Sigmoid colon (tissue), 7 donors: ENCODE data around the gene KCTD18. TPM values are rescaled to one million over a fixed set of nuclear protein-coding genes. Genes with fewer than 3 reads are reported as not detected.
A peak's percentile ranks its signal among the peaks of the same experiment; 100 is the strongest.

Experiments used
- DNase-seq: peaks from one replicate; pipeline ENCODE4 v3.0.0-alpha.2; 2019
- H3K27ac ChIP-seq, 4 donors: fragments of 200-600 bp; sonication (generic); one replicate each; pipeline ENCODE4 v1.5.1; 2016 to 2019; ENCODE audit warnings: mild to moderate bottlenecking in 1 of 4
- H3K27me3 ChIP-seq, 3 donors: fragments of 200-600 bp; sonication (generic); one replicate each; pipeline ENCODE4 v1.5.1; 2019; ENCODE audit warnings: mild to moderate bottlenecking in 1 of 3
- H3K36me3 ChIP-seq, 4 donors: fragments of 200-600 bp; sonication (generic); one replicate each; pipeline ENCODE4 v1.5.1; 2016 to 2019
- H3K4me1 ChIP-seq, 4 donors: fragments of 200-600 bp; sonication (generic); one replicate each; pipeline ENCODE4 v1.5.1; 2017 to 2019
- H3K4me3 ChIP-seq, 4 donors: fragments of 200-600 bp; sonication (generic); one replicate each; pipeline ENCODE4 v1.5.1; 2017 to 2019; ENCODE audit warnings: mild to moderate bottlenecking in 2 of 4, moderate library complexity in 1 of 4
- H3K9me3 ChIP-seq, 4 donors: fragments of 200-600 bp in 3 of 4; sonication (generic) in 3 of 4; one replicate each; pipeline versions ENCODE4 v1.5.1 to v1.6.1; 2013 to 2019
- EP300 ChIP-seq, 4 donors: sonication (generic); formaldehyde crosslinking; IDR thresholded peaks; one replicate each; pipeline ENCODE4 v1.6.1; 2017; ENCODE audit warnings: antibody characterized with exemption in 4 of 4
- POLR2A ChIP-seq, 2 donors: fragments of 450-650 bp; IDR thresholded peaks; one replicate each; pipeline ENCODE4 v1.6.1; 2016; ENCODE audit warnings: antibody characterized with exemption in 2 of 2, mild to moderate bottlenecking in 2 of 2, moderate library complexity in 2 of 2
- POLR2AphosphoS5 ChIP-seq, 4 donors: sonication (generic); formaldehyde crosslinking; IDR thresholded peaks; one replicate each; pipeline ENCODE4 v1.6.1; 2017; ENCODE audit warnings: antibody characterized with exemption in 4 of 4
- WGBS, 2 donors: extraction: QIAGEN DNeasy Blood & Tissue Kit; methylation state at CpG; one replicate each; pipeline ENCODE4 v1.1.7; 2013; 5-methylcytosine and 5-hydroxymethylcytosine counted together
- intact Hi-C: fragments of 100-400 bp; cut with DNase I; formaldehyde crosslinking; loops from one replicate; pipeline ENCODE4 v1.15.1; 2023
- polyA plus RNA-seq, 3 donors: library from polyadenylated mRNA; stranded (reverse); fragments of 200-250 nt; gene quantifications; one replicate each; pipeline ENCODE4 v1.2.3, GENCODE V29; 2013
- total RNA-seq, 4 donors: library from RNA; depleted of rRNA; stranded (reverse); fragments of >200 nt; gene quantifications; one replicate each; pipeline ENCODE4 v1.1.0, GENCODE V29; 2016
- TF ChIP-seq, protein P1 (sequence below), 4 experiments: fragments of 450-650 bp in 3 of 4; fragments of 200-600 bp in 1 of 4; IDR thresholded peaks; one replicate each; pipeline ENCODE4 v1.5.1; 2016 to 2019; ENCODE audit warnings: antibody characterized with exemption in 4 of 4, mild to moderate bottlenecking in 3 of 4, moderate library complexity in 2 of 4
- donor health status: healthy with polysubstance abuse.
- donor health status: Bipolar disorder and iron deficiency.
- donor health status: healthy.

Gene KCTD18
- total and polyA plus RNA-seq, 7 donors: 10.5 to 33.9 (median 18.1) TPM

DNA sequence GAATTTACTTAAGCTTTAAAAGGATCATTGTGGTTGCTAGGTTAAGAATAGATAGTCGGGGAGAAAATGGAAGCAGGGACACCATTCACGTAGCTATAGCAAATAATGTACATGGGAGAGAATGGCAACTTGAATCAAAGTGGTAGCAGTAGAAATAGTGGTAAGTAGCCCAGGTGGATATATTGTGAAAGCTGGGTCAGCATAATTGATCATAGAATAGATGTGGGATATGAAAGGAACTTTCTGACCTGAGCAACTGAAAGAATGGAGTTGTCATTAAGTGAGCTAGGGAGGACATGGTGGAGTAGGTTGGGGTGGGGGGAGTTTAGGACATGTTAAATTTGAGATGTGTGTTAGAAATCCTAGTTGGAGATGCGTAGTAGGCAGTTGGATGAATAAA, 18.4 kb upstream of the KCTD18 start:
- no peak for DNase-seq
- H3K4me3 ChIP-seq: no peak overlapping the region
- intact Hi-C loops: loop anchor here (5.0 kb wide), 1 partner anchor 284 kb away; the partner anchor contains the start of gene BZW1

DNA sequence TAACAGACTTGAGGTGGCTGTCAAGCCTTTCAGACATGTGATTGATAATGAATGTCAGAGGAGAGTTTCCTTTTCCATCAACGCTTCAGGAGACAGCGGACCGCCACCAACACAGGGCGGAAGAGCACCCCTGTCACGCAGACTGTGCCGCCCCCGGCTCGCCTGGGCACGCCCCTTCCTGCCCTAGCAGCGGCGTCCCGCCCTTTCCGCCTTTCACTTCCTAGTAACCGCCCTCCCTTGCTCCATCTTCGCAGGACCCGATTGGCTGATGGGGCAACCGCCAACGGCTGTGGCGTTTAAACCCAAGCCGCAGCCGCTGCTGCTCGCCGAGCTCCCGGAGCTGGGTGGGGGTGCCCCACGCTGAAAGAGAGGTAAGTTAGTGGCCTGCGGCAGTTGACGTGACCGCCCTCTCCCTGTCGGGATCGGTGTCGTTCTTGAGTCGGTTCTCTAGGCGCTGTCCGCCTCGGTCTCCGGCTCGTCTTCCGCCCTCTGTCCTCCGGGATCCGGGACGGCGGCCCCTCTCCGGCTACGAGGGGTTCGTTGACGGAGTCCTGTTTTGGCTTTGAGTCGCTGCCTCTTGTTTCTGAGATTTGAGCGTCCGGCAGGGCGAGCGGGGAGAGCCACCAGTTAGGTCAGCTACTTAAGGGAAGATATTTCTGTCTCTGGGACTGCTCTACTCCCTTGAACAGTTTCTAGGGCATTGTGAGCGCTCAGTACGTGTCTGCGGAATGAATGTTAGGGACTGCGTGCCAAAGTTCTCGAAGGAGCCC, 16.2 kb upstream of the KCTD18 start, which contains the start of gene SGO2:
Gene SGO2 (plus strand): TSS at position 326 of the 770 bp plus-strand sequence. CDS start 6,769 bp downstream, outside the sequence.
- no peaks in the 10 kb centered on the region for H3K27me3 ChIP-seq
- H3K27ac ChIP-seq: peak within 1 kb of the TSS; percentile 56 to 64 (median 60)
- peaks cover 0 to 14% (median 9%) of the 10 kb centered on the region in 4 donors for H3K4me1 ChIP-seq
- TF ChIP-seq POLR2A (IDR thresholded peaks at IDR 0.05) (peak; percentile 58 to 74), POLR2AphosphoS5 (IDR thresholded peaks at IDR 0.05) (peak; percentile 85 to 95 (median 90)), EP300 (IDR thresholded peaks at IDR 0.05) (no peak)
- TF ChIP-seq, protein P1, sequence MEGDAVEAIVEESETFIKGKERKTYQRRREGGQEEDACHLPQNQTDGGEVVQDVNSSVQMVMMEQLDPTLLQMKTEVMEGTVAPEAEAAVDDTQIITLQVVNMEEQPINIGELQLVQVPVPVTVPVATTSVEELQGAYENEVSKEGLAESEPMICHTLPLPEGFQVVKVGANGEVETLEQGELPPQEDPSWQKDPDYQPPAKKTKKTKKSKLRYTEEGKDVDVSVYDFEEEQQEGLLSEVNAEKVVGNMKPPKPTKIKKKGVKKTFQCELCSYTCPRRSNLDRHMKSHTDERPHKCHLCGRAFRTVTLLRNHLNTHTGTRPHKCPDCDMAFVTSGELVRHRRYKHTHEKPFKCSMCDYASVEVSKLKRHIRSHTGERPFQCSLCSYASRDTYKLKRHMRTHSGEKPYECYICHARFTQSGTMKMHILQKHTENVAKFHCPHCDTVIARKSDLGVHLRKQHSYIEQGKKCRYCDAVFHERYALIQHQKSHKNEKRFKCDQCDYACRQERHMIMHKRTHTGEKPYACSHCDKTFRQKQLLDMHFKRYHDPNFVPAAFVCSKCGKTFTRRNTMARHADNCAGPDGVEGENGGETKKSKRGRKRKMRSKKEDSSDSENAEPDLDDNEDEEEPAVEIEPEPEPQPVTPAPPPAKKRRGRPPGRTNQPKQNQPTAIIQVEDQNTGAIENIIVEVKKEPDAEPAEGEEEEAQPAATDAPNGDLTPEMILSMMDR (IDR thresholded peaks at IDR 0.05): no peak
- intact Hi-C loops: loop anchor here (5.0 kb wide), 1 partner anchor 286 kb away; the partner anchor contains the start of gene BZW1
- DNase-seq: peak; percentile 97
- 0 to 1% methylated on average over 56 of the region's 56 CpGs for WGBS, 2 donors
- no peaks in the 10 kb centered on the region for H3K36me3 ChIP-seq
- H3K9me3 ChIP-seq: no peaks in the 10 kb centered on the region
- H3K4me3 ChIP-seq: peak within 1 kb of the TSS; percentile 55 to 88 (median 71)

More for the DNA sequence above, 18.4 kb upstream of the KCTD18 start:
- H3K27ac ChIP-seq: no peak overlapping the region
- H3K9me3 ChIP-seq: no peaks in the 10 kb centered on the region
- no peaks in the 10 kb centered on the region for H3K27me3 ChIP-seq
- TF ChIP-seq EP300 (IDR thresholded peaks at IDR 0.05): no peak
- TF ChIP-seq, protein P1 (IDR thresholded peaks at IDR 0.05): no peak
- TF ChIP-seq POLR2A (IDR thresholded peaks at IDR 0.05): no peak
- no peak for TF ChIP-seq POLR2AphosphoS5 (IDR thresholded peaks at IDR 0.05)
- peaks cover 0 to 14% (median 9%) of the 10 kb centered on the region in 4 donors for H3K4me1 ChIP-seq
- WGBS, 2 donors: 63 to 93% methylated on average over 3 of the region's 3 CpGs
- no peaks in the 10 kb centered on the region for H3K36me3 ChIP-seq

DNA sequence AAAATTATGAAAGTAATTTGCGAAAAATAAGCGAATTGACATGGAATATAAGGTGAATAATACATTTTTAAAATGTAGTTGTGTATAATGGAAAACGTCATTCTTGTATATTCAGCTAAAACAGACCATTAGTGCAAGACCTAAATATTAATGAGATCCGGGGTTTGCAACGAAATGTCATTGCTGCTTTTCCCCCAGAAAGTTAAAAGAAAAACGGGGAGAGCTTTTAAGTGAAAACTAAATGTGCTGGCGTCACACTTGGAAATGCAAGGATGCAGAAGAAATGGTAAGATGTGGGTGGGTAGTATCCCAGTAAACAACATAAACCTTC, 15.6 kb upstream of the KCTD18 start:
- H3K36me3 ChIP-seq: no peaks in the 10 kb centered on the region
- TF ChIP-seq POLR2A (IDR thresholded peaks at IDR 0.05): no peak
- peaks cover 0 to 14% (median 9%) of the 10 kb centered on the region in 4 donors for H3K4me1 ChIP-seq
- peak overlapping the region; percentile 56 to 64 (median 60) for H3K27ac ChIP-seq
- H3K9me3 ChIP-seq: no peaks in the 10 kb centered on the region
- intact Hi-C loops: loop anchor here (5.0 kb wide), 1 partner anchor 287 kb away; the partner anchor contains the start of gene BZW1
- peak overlapping the region; percentile 55 to 88 (median 71) for H3K4me3 ChIP-seq
- no peaks in the 10 kb centered on the region for H3K27me3 ChIP-seq
- DNase-seq: no peak
- 17 to 20% methylated on average over 7 of the region's 7 CpGs for WGBS, 2 donors

DNA sequence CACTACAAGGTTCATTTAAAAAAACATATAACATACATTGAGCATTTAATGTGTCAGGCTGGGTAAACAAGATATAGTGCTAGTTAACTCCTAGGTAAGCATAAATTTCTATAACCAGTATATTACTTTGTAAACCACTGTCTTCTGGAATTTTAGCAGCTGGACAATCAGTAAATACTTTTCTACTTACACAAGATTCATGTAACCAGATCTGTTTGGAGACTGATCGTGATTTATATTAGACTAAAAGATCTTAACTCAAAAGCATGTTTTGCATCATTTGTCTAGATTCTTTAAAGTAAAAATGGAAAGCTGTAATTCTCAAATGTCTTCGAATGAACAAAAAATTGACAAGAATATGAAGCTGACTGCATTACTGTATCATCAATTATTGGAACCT, 15.2 kb upstream of the KCTD18 start:
- Histone ChIP-seq H3K4me1 (peaks cover 0 to 14% (median 9%) of the 10 kb centered on the region in 4 donors), H3K27ac (no peak overlapping the region), H3K9me3 (no peaks in the 10 kb centered on the region), H3K4me3 (peak overlapping the region in 3 of 4 donors; percentile 55 to 88 (median 74)), H3K36me3 (no peaks in the 10 kb centered on the region), H3K27me3 (no peaks in the 10 kb centered on the region)
- WGBS, 2 donors: 26 to 71% methylated on average over 2 of the region's 2 CpGs
- intact Hi-C loops: loop anchor here (5.0 kb wide), 1 partner anchor 287 kb away; the partner anchor contains the start of gene BZW1
- no peak for DNase-seq
- TF ChIP-seq POLR2AphosphoS5 (IDR thresholded peaks at IDR 0.05) (no peak), POLR2A (IDR thresholded peaks at IDR 0.05) (no peak), EP300 (IDR thresholded peaks at IDR 0.05) (no peak)
- TF ChIP-seq, protein P1 (IDR thresholded peaks at IDR 0.05): no peak

DNA sequence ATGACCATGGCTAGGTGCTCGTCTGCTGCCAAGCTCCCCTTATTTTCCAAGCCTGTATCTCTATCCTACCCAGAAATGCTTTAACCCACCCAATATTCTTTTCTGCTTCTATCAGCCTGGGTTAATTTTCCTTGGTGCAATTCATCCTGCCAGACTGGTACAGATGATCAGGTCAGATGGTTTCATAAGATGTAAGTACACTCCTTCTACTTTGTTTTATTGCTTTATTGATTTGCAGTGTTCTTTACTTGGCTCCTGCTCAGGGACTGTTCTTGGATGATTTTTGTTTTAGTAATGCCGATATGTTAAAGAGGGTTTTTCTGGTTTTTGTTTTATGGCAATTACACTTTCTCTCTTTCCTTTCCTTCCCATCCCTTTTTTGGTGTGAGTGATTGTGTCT, 13.7 kb upstream of the KCTD18 start:
- Histone ChIP-seq H3K27ac (no peak overlapping the region), H3K36me3 (no peaks in the 10 kb centered on the region), H3K9me3 (no peaks in the 10 kb centered on the region), H3K4me1 (peaks cover 0 to 14% (median 9%) of the 10 kb centered on the region in 4 donors), H3K4me3 (no peak overlapping the region), H3K27me3 (no peaks in the 10 kb centered on the region)
- DNase-seq: no peak
- intact Hi-C loops: no loop called here
- 22 to 66% methylated on average over 2 of the region's 2 CpGs for WGBS, 2 donors
- TF ChIP-seq EP300 (IDR thresholded peaks at IDR 0.05) (no peak), POLR2AphosphoS5 (IDR thresholded peaks at IDR 0.05) (no peak)
- TF ChIP-seq, protein P1 (IDR thresholded peaks at IDR 0.05): no peak
